Measurements from ENCODE around the gene MID1.

MID1 gene

GRCh38 chrX:10630320-10630719 is 9.9 kb upstream of the MID1 start:
- H3K27me3 ChIP-seq (ENCODE audit: insufficient read depth, low read length, poor library complexity, severe bottlenecking), result no peaks in the 10 kb centered on the region
- H3K9me2 ChIP-seq (replicated peaks; ENCODE audit: low read depth, low read length), result no peaks in the 10 kb centered on the region
- no peak overlapping the region for H3K9ac ChIP-seq (ENCODE audit: low read depth, low read length, poor library complexity, severe bottlenecking)
- H3K79me2 ChIP-seq (ENCODE audit: insufficient read depth, low read length), result no peaks in the 10 kb centered on the region
- H3K4me1 ChIP-seq (ENCODE audit: insufficient read depth, low read length, poor library complexity, severe bottlenecking), result no peaks in the 10 kb centered on the region
- no peaks in the 10 kb centered on the region for H3F3A ChIP-seq (ENCODE audit: low read depth)
- no peaks in the 10 kb centered on the region for H3K36me3 ChIP-seq (ENCODE audit: insufficient read depth, low read length)
- no peak overlapping the region for H2AFZ ChIP-seq (ENCODE audit: low read length)
- H3K4me3 ChIP-seq (ENCODE audit: low read length, poor library complexity, severe bottlenecking), result no peak overlapping the region
- no peak overlapping the region for H3K4me2 ChIP-seq (ENCODE audit: low read depth, low read length, poor library complexity, severe bottlenecking)
- no peak for TF ChIP-seq EZH2phosphoT487 (IDR thresholded peaks at IDR 0.05; ENCODE audit: borderline replicate concordance)
- TF ChIP-seq CTCF (conservative IDR thresholded peaks at IDR 0.05; ENCODE audit: low read length), result no peak
- no peaks in the 10 kb centered on the region for H4K20me1 ChIP-seq (ENCODE audit: insufficient read depth, low read length, poor library complexity, severe bottlenecking)
- no peaks in the 10 kb centered on the region for H3K9me3 ChIP-seq (ENCODE audit: insufficient read depth, low read depth, low read length)

DNA sequence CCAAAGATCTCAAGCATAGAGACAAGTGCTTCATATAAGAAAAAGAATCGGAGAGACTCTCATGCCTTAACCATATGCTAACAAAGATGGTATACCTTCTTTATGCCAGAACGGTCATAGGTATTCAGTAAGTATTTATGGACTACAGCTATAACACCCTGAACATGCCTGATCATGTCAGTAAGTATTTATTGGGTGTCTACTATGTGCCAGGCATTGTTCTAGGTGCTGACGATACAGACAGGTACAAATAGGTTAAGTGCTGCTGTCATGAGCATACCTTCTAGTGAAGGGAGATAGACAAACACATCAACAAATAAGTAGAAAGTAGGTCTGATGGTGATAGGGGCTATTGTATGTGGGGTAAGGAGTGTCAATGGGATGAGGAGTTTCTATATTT is 9.5 kb upstream of the MID1 start:
- no peaks in the 10 kb centered on the region for H3K79me2 ChIP-seq (ENCODE audit: insufficient read depth, low read length)
- H3K4me3 ChIP-seq (ENCODE audit: low read length, poor library complexity, severe bottlenecking), result no peak overlapping the region
- H2AFZ ChIP-seq (ENCODE audit: low read length), result no peak overlapping the region
- no peaks in the 10 kb centered on the region for H3K9me2 ChIP-seq (replicated peaks; ENCODE audit: low read depth, low read length)
- H3K4me1 ChIP-seq (ENCODE audit: insufficient read depth, low read length, poor library complexity, severe bottlenecking), result no peaks in the 10 kb centered on the region
- H3K9ac ChIP-seq (ENCODE audit: low read depth, low read length, poor library complexity, severe bottlenecking), result no peak overlapping the region
- H3K9me3 ChIP-seq (ENCODE audit: insufficient read depth, low read depth, low read length), result no peaks in the 10 kb centered on the region
- H3K4me2 ChIP-seq (ENCODE audit: low read depth, low read length, poor library complexity, severe bottlenecking), result no peak overlapping the region
- H3K27me3 ChIP-seq (ENCODE audit: insufficient read depth, low read length, poor library complexity, severe bottlenecking), result no peaks in the 10 kb centered on the region
- no peak for TF ChIP-seq CTCF (conservative IDR thresholded peaks at IDR 0.05; ENCODE audit: low read length)
- no peak for TF ChIP-seq EZH2phosphoT487 (IDR thresholded peaks at IDR 0.05; ENCODE audit: borderline replicate concordance)
- H4K20me1 ChIP-seq (ENCODE audit: insufficient read depth, low read length, poor library complexity, severe bottlenecking), result no peaks in the 10 kb centered on the region
- H3K36me3 ChIP-seq (ENCODE audit: insufficient read depth, low read length), result no peaks in the 10 kb centered on the region
- H3F3A ChIP-seq (ENCODE audit: low read depth), result no peaks in the 10 kb centered on the region

GRCh38 chrX:10628906-10629305 is 8.5 kb upstream of the MID1 start:
- Histone ChIP-seq H3K27me3 (ENCODE audit: insufficient read depth, low read length, poor library complexity, severe bottlenecking) (no peaks in the 10 kb centered on the region), H3K79me2 (ENCODE audit: insufficient read depth, low read length) (no peaks in the 10 kb centered on the region), H3K4me3 (ENCODE audit: low read length, poor library complexity, severe bottlenecking) (no peak overlapping the region), H3K9me2 (replicated peaks; ENCODE audit: low read depth, low read length) (no peaks in the 10 kb centered on the region), H3K4me2 (ENCODE audit: low read depth, low read length, poor library complexity, severe bottlenecking) (no peak overlapping the region), H2AFZ (ENCODE audit: low read length) (no peak overlapping the region), H4K20me1 (ENCODE audit: insufficient read depth, low read length, poor library complexity, severe bottlenecking) (no peaks in the 10 kb centered on the region), H3K9ac (ENCODE audit: low read depth, low read length, poor library complexity, severe bottlenecking) (no peak overlapping the region), H3K4me1 (ENCODE audit: insufficient read depth, low read length, poor library complexity, severe bottlenecking) (no peaks in the 10 kb centered on the region), H3K36me3 (ENCODE audit: insufficient read depth, low read length) (no peaks in the 10 kb centered on the region), H3F3A (ENCODE audit: low read depth) (no peaks in the 10 kb centered on the region), H3K9me3 (ENCODE audit: insufficient read depth, low read depth, low read length) (no peaks in the 10 kb centered on the region)
- TF ChIP-seq CTCF (conservative IDR thresholded peaks at IDR 0.05; ENCODE audit: low read length) (no peak), EZH2phosphoT487 (IDR thresholded peaks at IDR 0.05; ENCODE audit: borderline replicate concordance) (no peak)
